Body of pancreas (tissue), 4 donors: ENCODE data around the gene SMG1. TPM values are rescaled to one million over a fixed set of nuclear protein-coding genes. Genes with fewer than 3 reads are reported as not detected.
A peak's percentile ranks its signal among the peaks of the same experiment; 100 is the strongest.
"Not testable (repeated sequence)": the region's sequence is repeated elsewhere in the genome, so short reads cannot be mapped to it uniquely, and the experiment has no call there.

Experiments
- ATAC-seq: fragments of 150-250 bp; one replicate; pipeline ENCODE4 v1.9.1; 2016
- DNase-seq, 4 donors: peaks; one replicate each; pipeline ENCODE4 v3.0.0-alpha.2; 2019
- H3K27ac ChIP-seq, 4 donors: fragments of 200-600 bp; sonication (generic); 1 replicate in 3 of 4; 2 replicates in 1 of 4; pipeline versions ENCODE4 v1.5.1 to v1.6.1; 2016 to 2019; ENCODE audit warnings: mild to moderate bottlenecking in 1 of 4, mixed read lengths in 1 of 4, moderate library complexity in 1 of 4
- H3K27me3 ChIP-seq, 2 donors: fragments of 200-600 bp; sonication (generic); one replicate each; pipeline ENCODE4 v1.6.0; 2016; ENCODE audit warnings: mild to moderate bottlenecking in 1 of 2
- H3K36me3 ChIP-seq, 2 donors: fragments of 200-600 bp; sonication (generic); replicated peaks in 1 of 2; 2 replicates each; pipeline ENCODE4 v1.5.1; 2016; ENCODE audit warnings: low read depth in 2 of 2; ENCODE audit not compliant: insufficient read depth in 1 of 2
- H3K4me1 ChIP-seq: fragments of 200-600 bp; sonication (generic); one replicate; pipeline ENCODE4 v1.6.0; 2016
- H3K4me3 ChIP-seq, 2 donors: fragments of 200-600 bp; sonication (generic); 1 replicate in 1 of 2; 2 replicates in 1 of 2; pipeline ENCODE4 v1.5.1; 2016 to 2019
- H3K9me3 ChIP-seq, 3 donors: fragments of 200-600 bp; sonication (generic); 1 replicate in 2 of 3; 2 replicates in 1 of 3; pipeline ENCODE4 v1.5.1; 2016
- CTCF ChIP-seq, 7 experiments: fragments of 450-650 bp in 4 of 7; fragments of 200-600 bp in 3 of 7; sonication (generic) in 3 of 7; IDR thresholded peaks; one replicate each; pipeline ENCODE4 v1.5.1; 2016 to 2019; ENCODE audit warnings: antibody characterized with exemption in 7 of 7
- POLR2A ChIP-seq, 3 donors: fragments of 450-650 bp; IDR thresholded peaks; one replicate each; pipeline ENCODE4 v1.6.1; 2016; ENCODE audit warnings: antibody characterized with exemption in 3 of 3, mild to moderate bottlenecking in 2 of 3
- WGBS, 2 donors: methylation state at CpG; one replicate each; pipeline ENCODE4 v1.1.5; 2017; 5-methylcytosine and 5-hydroxymethylcytosine counted together
- intact Hi-C: fragments of 100-400 bp; cut with DNase I; formaldehyde crosslinking; loops from one replicate; pipeline ENCODE4 v1.15.1; 2023
- total RNA-seq, 2 donors: library from RNA; depleted of rRNA; stranded (reverse); fragments of >200 nt; gene quantifications; one replicate each; pipeline ENCODE4 v1.1.0, GENCODE V29; 2016

The SMG1 gene
- total RNA-seq, 2 donors from 2014 or later: 50.3 to 59.3 TPM

DNA sequence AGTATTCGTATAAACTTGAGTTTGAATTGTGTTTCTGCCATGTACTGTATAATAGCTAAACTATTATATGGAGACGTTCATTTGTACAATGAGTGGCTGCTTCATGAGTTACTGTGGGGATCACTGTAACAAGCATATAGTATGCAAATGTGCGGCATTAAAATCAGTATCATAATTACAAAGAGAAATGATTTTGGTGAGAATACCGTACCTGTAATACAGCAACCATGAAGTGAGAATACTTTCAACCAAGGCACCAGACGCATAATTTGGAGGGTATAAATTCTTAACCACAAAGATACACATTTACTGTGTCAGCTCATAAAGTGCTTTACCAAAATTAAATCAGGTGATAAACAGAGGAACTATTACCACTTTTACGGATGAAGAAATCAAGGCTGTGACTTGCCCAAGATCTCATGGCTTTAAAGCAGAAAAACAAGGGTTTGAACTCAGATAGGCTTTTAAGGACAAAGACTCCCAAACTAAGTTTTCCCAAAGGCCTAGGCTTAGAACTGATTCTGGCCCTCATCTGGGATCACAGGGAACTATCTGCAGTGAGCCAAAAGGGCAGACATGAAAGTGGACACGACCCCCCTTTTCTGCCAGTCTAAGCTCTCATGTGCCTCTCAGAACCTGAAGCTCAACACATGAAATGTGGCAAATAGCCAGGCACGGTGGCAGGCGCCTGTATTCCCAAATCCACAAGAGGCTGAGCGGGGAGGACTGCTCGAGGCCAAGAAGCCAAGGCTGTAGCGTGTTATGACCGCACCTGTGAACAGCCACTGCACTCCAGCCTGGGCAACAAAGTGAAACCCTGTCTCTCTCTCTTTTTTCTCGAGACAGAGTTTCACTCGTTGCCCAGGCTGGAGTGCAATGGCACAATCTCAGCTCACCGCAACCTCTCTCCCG, 142.5 kb downstream of the SMG1 start:
- 83 to 86% methylated on average over 16 of the region's 17 CpGs for WGBS, 2 donors
- Histone ChIP-seq H3K4me1 (peaks cover 36% of the 10 kb centered on the region), H3K9me3 (no peaks in the 10 kb centered on the region), H3K27me3 (no peaks in the 10 kb centered on the region), H3K4me3 (no peak overlapping the region), H3K27ac (no peak overlapping the region), H3K36me3 (peaks cover 0 to 33% of the 10 kb centered on the region in 2 donors)
- ATAC-seq: no peak
- no peak for TF ChIP-seq CTCF (IDR thresholded peaks at IDR 0.05)
- TF ChIP-seq POLR2A (IDR thresholded peaks at IDR 0.05): no peak
- intact Hi-C loops: no loop called here
- peak in 1 of 4 donors; percentile 28 for DNase-seq

GRCh38 chr16:18782697-18783429, 143.3 kb downstream of the SMG1 start:
- Histone ChIP-seq H3K27ac (no peak overlapping the region), H3K4me3 (no peak overlapping the region), H3K4me1 (peaks cover 27% of the 10 kb centered on the region), H3K27me3 (no peaks in the 10 kb centered on the region), H3K9me3 (no peaks in the 10 kb centered on the region), H3K36me3 (peaks cover 0 to 33% of the 10 kb centered on the region in 2 donors)
- intact Hi-C loops: no loop called here
- DNase-seq (no peak), ATAC-seq (no peak)
- TF ChIP-seq POLR2A (IDR thresholded peaks at IDR 0.05): no peak
- TF ChIP-seq CTCF (IDR thresholded peaks at IDR 0.05): no peak
- 86 to 91% methylated on average over 8 of the region's 8 CpGs for WGBS, 2 donors

DNA sequence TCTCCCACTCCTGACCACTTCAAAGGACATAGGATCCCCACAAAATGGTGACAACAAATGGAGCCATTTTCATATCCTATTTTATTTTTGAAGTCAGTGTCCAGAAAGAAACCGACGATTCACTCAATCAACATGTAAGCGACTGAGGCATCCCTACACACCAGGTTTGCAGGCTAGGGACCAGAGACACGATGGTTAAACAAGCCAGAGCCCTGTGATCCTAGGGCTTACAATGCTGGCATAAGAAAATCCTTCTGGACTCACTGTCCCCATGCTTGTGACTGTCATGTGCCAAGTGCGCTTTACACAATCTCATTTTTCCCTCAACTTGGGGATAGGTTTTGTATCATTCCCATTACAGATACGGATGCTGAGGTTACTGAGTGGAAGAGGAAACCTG, 145.0 kb downstream of the SMG1 start:
- H3K9me3 ChIP-seq, DNase-seq, intact Hi-C loops, H3K27ac ChIP-seq, H3K4me3 ChIP-seq, ATAC-seq, H3K27me3 ChIP-seq: not testable (repeated sequence)
- Histone ChIP-seq H3K36me3 (peaks cover 0 to 29% of the 10 kb centered on the region in 2 donors), H3K4me1 (peaks cover 11% of the 10 kb centered on the region)
- WGBS, 2 donors: 83% methylated on average over 1 of the region's 6 CpGs; no CpG with 5 or more reads in 1 of the 2 donors

DNA sequence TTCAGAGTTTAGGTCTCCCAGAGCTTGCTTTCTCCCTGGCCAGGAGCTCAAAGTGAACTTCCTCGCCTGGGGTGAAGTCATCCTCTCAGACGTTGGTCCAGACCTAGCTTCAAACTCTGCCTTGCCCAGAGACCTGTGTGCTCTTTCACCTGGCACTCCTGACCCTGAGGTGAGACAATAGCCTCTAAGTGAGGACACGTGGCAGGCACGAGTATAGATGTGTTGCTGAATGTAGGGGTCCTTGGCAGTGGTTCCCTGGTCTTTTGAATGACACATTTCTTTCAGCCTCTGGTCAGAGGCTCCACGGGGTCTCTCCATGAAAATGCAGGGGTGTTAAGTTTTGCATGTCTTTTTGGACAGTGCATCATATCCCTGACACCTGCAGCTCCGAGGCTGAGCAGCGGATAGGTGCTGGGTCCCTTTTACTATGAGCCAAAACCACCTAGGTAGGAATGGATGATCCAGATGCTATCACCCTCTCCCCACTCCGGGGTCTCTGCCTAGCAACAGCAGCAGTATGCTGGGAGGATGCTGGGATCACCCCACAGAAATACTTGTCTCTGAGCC, 145.7 kb downstream of the SMG1 start:
- intact Hi-C loops, ATAC-seq: not testable (repeated sequence)
- WGBS, 2 donors: 69% methylated on average over 7 of the region's 8 CpGs

DNA sequence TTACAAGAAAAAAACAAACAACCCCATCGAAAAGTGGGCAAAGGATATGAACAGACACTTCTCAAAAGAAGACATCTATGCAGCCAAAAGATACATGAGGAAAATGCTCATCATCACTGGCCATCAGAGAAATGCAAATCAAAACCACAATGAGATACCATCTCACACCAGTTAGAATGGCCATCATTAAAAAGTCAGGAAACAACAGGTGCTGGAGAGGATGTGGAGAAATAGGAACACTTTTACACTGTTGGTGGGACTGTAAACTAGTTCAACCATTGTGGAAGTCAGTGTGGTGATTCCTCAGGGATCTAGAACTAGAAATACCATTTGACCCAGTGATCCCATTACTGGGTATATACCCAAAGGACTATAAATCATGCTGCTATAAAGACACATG, 148.5 kb downstream of the SMG1 start:
- ATAC-seq, H3K27ac ChIP-seq, H3K27me3 ChIP-seq, H3K4me3 ChIP-seq, H3K4me1 ChIP-seq, H3K9me3 ChIP-seq, H3K36me3 ChIP-seq, DNase-seq, intact Hi-C loops: not testable (repeated sequence)
- 100% methylated on average over 1 of the region's 1 CpG for WGBS, 2 donors

More for the DNA sequence above, 145.7 kb downstream of the SMG1 start:
- not testable (repeated sequence) for H3K27me3 ChIP-seq, H3K4me1 ChIP-seq, DNase-seq, H3K4me3 ChIP-seq, H3K27ac ChIP-seq, H3K9me3 ChIP-seq
- H3K36me3 ChIP-seq: peaks cover 0 to 25% of the 10 kb centered on the region in 2 donors

DNA sequence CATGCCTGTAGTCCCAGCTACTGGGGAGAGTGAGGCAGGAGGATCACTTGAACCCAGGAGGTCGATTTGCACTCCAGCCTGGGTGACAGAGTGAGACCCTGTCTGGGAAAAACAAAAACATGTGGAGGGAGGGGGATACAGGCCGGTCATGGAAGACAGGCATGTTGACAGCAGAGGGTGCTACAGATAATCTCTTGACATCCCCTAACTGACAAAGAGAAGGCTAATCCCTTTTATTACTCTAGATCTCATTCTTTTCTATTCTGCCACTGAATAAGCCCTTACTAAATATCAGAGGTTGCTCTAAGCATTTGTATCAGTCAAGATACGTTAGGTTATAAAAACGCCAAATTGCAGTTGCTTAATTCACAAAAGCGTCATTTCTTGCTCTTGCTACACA, 149.9 kb downstream of the SMG1 start:
- H3K9me3 ChIP-seq, H3K4me1 ChIP-seq, intact Hi-C loops, DNase-seq, H3K4me3 ChIP-seq, ATAC-seq, H3K27ac ChIP-seq, H3K27me3 ChIP-seq, H3K36me3 ChIP-seq: not testable (repeated sequence)
- 68 to 73% methylated on average over 5 of the region's 5 CpGs for WGBS, 2 donors

GRCh38 chr16:18774651-18775050, 151.6 kb downstream of the SMG1 start:
- DNase-seq, intact Hi-C loops, H3K4me1 ChIP-seq, H3K4me3 ChIP-seq, H3K36me3 ChIP-seq, H3K27ac ChIP-seq, ATAC-seq, H3K27me3 ChIP-seq, H3K9me3 ChIP-seq: not testable (repeated sequence)
- 87 to 95% methylated on average over 4 of the region's 4 CpGs for WGBS, 2 donors

DNA sequence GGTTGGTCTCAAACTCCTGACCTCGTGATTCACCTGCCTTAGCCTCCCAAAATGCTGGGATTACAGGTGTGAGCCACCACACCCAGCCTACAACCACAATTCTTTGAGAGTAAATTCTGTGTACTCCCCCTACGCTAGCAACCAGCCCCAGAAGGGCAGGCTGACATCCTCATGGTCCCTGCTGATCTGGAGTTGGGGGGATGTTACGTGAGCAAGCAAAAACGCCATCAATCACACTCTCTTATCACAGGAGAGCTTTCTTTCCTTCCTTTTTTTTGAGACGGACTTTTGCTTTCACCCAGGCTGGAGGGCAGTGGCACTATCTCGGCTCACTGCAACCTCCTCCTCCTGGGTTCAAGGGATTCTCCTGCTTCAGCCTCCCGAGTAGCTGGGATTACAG, 154.0 kb downstream of the SMG1 start:
- H3K27ac ChIP-seq, H3K36me3 ChIP-seq, ATAC-seq, intact Hi-C loops, H3K9me3 ChIP-seq, H3K27me3 ChIP-seq, H3K4me3 ChIP-seq, DNase-seq, H3K4me1 ChIP-seq: not testable (repeated sequence)
- WGBS, 2 donors: 70 to 93% methylated on average over 7 of the region's 7 CpGs

DNA sequence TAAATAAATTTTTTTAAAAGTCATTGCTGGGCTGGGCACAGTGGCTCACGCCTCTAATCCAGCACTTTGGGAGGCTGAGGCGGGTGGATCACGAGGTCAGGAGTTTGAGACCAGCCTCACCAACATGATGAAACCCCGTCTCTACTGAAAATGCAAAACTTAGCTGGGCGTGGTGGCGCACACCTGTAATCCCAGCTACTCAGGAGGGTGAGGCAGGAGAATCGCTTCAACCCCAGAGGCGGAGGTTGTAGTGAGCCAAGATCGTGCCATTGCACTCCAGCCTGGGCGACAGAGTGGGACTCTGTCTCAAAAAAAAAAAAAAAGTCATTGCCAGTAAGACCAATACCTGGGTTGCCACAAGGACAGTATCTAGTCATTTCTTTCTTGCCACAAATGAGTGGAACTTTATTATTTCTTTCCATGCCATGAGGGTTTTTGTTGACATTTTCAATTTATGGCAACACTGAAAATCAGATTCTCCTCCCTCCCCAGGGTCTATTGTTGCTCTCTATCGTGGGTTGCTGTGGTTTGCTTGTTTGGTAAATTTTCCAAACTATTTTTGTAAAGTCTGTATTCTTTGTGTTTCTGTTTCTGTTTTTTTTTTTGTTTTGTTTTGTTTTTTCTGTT, 155.8 kb downstream of the SMG1 start:
- H3K9me3 ChIP-seq, H3K27me3 ChIP-seq, H3K4me3 ChIP-seq, ATAC-seq, H3K4me1 ChIP-seq, H3K27ac ChIP-seq, H3K36me3 ChIP-seq, intact Hi-C loops, DNase-seq: not testable (repeated sequence)
- WGBS, 2 donors: 86 to 92% methylated on average over 11 of the region's 11 CpGs
